OCI-M1 (cell line): ENCODE data around the gene UBE3C.
"Not testable (repeated sequence)": the region's sequence is repeated elsewhere in the genome, so short reads cannot be mapped to it uniquely, and the experiment has no call there.

Source experiments
- DNase-seq: peaks from one replicate; lab custom pipeline; 2025; lab: John Stamatoyannopoulos, UW

Gene UBE3C

GRCh38 chr7:157130849-157131248, 7.9 kb upstream of the UBE3C start:
- not testable (repeated sequence) for DNase-seq

GRCh38 chr7:157132796-157133195, 5.9 kb upstream of the UBE3C start:
- no peak for DNase-seq

- no peak for DNase-seq
These were observed 5.4 kb upstream of the UBE3C start for GRCh38 chr7:157133304-157133703.

- peak; percentile 45 for DNase-seq
These were observed 2.4 kb upstream of the UBE3C start for GRCh38 chr7:157136372-157136771.

GRCh38 chr7:157138101-157138423, 664 bp upstream of the UBE3C start:
- DNase-seq = no peak

- DNase-seq = peak; percentile 20
These were observed 534 bp downstream of the UBE3C start for GRCh38 chr7:157139111-157139809.

GRCh38 chr7:157139810-157140510, 1.2 kb downstream of the UBE3C start:
- DNase-seq = peak; percentile 57

- no peak for DNase-seq
These were observed 1.8 kb downstream of the UBE3C start for GRCh38 chr7:157140511-157140905.

GRCh38 chr7:157141525-157142060, 2.9 kb downstream of the UBE3C start:
- DNase-seq = no peak

- DNase-seq = no peak
These were observed 5.1 kb downstream of the UBE3C start for GRCh38 chr7:157143788-157144187.

GRCh38 chr7:157149317-157149716, 10.6 kb downstream of the UBE3C start:
- no peak for DNase-seq

GRCh38 chr7:157150882-157151281, 12.2 kb downstream of the UBE3C start:
- no peak for DNase-seq

GRCh38 chr7:157151626-157152339, 13.1 kb downstream of the UBE3C start:
- no peak for DNase-seq

- no peak for DNase-seq
These were observed 13.7 kb downstream of the UBE3C start for GRCh38 chr7:157152391-157152937.

GRCh38 chr7:157153260-157153659, 14.5 kb downstream of the UBE3C start:
- no peak for DNase-seq

GRCh38 chr7:157155959-157156358, 17.2 kb downstream of the UBE3C start:
- DNase-seq = no peak

- DNase-seq = no peak
These were observed 19.7 kb downstream of the UBE3C start for GRCh38 chr7:157158400-157158799.

GRCh38 chr7:157159537-157159936, 20.8 kb downstream of the UBE3C start:
- not testable (repeated sequence) for DNase-seq

- DNase-seq = no peak
These were observed 21.7 kb downstream of the UBE3C start for GRCh38 chr7:157160433-157160832.

- no peak for DNase-seq
These were observed 27.3 kb downstream of the UBE3C start for GRCh38 chr7:157165987-157166386.

GRCh38 chr7:157168571-157168970, 29.8 kb downstream of the UBE3C start:
- DNase-seq = no peak

GRCh38 chr7:157176771-157177170, 38.0 kb downstream of the UBE3C start:
- DNase-seq = no peak
